HG02763 (cell line): Measurements from ENCODE around the gene ZBTB14.

Source experiments
- ATAC-seq: cut with Tn5 transposase; IDR thresholded peaks from one replicate; pipeline ENCODE4 v1.9.1; 2021; ENCODE audit warnings: mild to moderate bottlenecking, moderate library complexity; ENCODE audit not compliant: unreplicated experiment

ZBTB14 gene, protein sequence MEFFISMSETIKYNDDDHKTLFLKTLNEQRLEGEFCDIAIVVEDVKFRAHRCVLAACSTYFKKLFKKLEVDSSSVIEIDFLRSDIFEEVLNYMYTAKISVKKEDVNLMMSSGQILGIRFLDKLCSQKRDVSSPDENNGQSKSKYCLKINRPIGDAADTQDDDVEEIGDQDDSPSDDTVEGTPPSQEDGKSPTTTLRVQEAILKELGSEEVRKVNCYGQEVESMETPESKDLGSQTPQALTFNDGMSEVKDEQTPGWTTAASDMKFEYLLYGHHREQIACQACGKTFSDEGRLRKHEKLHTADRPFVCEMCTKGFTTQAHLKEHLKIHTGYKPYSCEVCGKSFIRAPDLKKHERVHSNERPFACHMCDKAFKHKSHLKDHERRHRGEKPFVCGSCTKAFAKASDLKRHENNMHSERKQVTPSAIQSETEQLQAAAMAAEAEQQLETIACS

DNA sequence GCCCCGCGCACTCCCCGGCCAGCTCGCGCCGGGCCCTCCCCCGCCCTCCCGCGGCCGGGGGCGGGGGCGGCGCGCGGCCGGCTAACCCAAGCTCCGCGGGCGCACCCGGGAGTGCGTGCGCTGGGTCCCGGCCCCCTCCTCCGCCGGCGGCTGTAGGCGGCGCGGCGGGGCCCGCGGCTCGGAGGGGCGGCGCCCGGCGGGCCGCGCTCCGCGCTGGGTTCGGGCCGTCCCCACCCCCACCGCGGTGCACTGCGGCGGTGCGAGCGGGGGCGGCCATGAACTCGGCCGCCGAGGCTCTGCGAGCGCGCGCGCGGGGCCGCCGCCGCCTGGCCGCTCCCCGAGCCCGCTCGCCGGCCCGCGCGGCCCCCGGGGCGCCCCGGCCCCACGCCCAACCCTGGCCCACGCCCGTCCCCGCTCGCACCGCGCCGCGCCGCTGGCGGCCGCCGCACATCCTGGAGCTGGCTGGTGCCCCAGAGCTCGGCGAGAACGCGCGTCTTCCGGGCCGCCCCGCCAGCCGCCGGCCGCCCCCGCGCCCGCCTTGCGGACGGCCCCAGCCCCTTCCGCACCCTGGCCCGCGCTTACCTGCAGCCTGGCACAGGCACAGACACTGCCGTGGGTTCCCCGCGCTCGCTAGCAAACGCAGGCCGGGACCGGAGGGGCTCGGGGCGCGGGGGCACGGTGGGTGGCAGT, at the start of gene ZBTB14:
TSS of gene ZBTB14 (minus strand) at position 496 of the 690 bp plus-strand sequence. CDS start 2,480 bp downstream, outside the sequence.
- peak; percentile 40 for ATAC-seq

GRCh38 chr18:5339202-5339834, 43.8 kb upstream of the ZBTB14 start:
- no peak for ATAC-seq

GRCh38 chr18:5334456-5335075, 39.0 kb upstream of the ZBTB14 start:
- no peak for ATAC-seq

- no peak for ATAC-seq
These were observed 22.7 kb upstream of the ZBTB14 start for GRCh38 chr18:5318061-5318700.

DNA sequence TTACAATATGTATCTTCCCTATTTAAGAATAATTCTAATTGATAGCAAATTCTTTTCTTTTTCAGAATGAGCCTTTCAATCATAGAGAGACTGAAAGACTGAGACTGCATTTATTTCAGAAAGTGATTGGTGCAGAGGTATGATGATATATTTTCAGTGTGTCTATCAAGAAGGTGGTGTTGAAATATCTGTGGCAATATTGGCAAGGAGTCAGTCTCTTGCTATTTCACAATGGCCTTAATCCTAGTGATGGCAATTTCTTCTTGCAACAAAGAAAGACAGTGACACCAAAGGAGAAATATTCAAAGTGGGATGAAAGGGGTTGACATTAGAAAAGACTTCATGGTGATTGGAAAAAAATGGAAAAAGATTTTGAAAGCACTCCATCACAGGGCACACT, 21.7 kb upstream of the ZBTB14 start:
- no peak for ATAC-seq

DNA sequence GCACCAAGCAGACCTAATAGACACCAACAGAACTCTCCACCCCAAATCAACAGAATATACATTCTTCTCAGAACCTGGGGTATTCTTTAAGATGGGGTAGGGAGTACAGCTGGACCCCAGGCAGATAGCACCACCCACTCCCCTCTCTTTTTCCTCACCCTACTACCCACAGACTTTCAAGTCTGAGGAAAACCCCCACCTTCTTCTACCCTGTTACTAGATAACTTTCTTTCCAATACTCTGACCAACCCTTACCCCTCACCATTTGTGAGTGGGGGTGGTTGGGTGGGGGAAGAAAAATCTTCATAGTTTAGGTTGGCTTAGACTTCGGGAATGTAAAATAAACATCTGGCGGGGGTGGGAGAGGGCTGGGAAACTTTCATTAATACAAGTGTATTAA, 20.3 kb upstream of the ZBTB14 start:
- no peak for ATAC-seq

DNA sequence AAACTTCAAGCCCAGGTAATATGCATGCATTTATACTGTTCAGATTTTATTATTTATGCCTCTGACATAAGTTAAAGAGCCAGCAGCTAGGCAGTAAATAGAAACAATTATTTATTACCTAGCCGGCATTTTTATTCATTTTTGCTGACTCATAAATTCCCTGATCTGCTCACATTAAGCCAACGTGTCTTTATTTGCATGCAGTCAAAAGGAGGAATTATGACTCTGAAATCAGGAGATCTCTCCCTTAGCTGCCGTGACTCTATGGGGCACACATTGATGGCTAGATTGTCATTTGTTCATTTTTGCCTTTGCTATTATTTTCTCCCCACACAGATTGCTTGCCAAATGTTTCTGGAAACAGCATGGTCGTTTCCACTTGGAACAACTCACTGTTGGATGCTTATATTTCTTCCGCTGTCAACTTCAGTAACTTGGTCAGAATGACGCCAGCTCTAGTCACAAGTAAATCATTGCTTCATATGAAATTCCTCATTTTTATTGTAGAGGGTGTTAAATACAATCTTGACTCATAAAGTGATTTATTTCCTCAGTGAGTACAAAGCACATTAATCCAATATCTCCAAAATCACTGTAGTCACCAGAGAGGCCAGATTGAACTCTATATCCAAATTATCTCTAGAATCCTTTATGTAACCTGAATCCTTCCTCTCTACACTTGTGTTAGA, 15.9 kb upstream of the ZBTB14 start:
- ATAC-seq: no peak

- peak; percentile 94 for ATAC-seq
These were observed 14.5 kb upstream of the ZBTB14 start for GRCh38 chr18:5309888-5310470.

GRCh38 chr18:5305835-5306234, 10.3 kb upstream of the ZBTB14 start:
- no peak for ATAC-seq

DNA sequence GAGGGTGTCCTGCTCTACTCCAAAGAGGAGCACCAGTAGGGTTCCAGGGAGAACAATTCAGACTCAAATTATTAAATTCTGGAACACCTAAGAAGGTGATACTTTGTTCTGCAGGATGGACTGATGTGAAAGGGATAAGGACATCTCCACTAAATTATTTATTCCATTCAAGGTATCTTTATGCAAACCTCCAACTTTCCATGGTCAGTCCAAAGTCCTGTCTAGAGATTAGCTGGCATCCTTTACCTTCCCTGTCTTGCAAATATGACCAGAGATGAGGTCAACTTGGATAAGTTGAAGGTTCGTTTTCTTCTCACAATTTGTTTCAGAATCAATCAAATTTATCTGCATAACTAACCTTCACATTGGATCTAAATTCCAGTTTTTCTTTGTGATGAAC, 8.7 kb upstream of the ZBTB14 start:
- no peak for ATAC-seq

DNA sequence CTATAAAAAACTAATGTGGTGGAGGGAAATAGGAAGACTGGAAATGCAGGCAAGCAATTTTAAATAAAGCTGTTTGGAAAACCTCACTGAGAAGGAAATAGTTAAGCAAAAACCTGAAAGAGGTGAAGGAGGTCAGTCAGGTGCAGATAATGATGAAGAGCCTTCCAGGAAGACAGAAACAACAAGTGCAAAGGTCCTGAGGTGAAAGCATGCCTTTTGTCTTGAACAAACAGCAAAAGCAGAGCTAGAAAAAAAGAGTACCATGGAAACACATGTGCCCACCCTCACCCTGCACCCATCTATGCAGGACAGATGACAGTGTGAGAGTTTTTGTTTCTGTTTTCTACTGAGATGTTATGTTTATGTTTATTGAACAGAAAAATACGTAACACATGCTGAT, 8.1 kb upstream of the ZBTB14 start:
- ATAC-seq: no peak

DNA sequence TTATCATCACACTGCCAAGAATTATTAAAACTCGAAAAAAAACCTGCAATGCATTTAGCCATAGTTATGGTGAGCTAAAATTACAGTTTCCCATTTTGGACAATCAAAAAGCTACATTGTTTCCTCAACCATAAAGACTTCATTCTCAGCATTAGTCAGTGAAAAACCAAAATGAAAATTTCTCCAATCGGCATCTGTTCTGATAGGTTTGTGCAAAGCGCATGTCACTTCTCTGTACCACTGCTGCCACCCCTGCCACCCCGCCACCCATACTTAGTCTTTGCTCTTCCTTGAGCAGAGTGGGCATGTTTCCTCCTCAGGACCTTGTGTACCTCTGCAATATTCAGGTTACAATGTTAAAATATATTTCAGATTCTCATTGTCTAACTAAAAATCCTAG, 7.1 kb upstream of the ZBTB14 start:
- no peak for ATAC-seq

- no peak for ATAC-seq
These were observed 5.0 kb upstream of the ZBTB14 start for GRCh38 chr18:5300476-5301010.

- ATAC-seq: no peak
These were observed 2.8 kb upstream of the ZBTB14 start for GRCh38 chr18:5298156-5298852.

DNA sequence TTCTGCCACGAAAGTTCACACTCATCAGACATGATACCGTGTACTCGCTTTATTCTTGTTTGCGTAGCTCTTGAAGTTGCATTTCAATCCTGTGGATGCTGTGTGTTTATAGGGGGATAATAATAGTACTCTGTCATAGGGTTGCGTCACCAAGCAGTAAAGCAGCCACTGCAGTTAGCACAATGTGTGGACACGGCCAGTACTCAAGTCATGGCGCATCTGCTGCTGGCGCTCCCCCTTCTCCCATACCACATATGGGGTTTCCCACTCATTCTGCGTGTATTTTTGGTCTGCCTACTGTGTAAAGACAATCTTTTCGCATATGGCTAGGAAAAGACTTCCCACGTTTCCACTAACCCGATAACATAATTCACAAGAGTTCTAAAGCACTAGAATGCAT, 2.1 kb upstream of the ZBTB14 start:
- ATAC-seq: no peak

GRCh38 chr18:5296706-5297320, 1.3 kb upstream of the ZBTB14 start:
- ATAC-seq: peak; percentile 2

GRCh38 chr18:5295981-5296705, 617 bp upstream of the ZBTB14 start:
- peak; percentile 61 for ATAC-seq
